Adrenal gland (tissue), 12 donors: ENCODE data around the gene APLP1. TPM values are rescaled to one million over a fixed set of nuclear protein-coding genes. Genes with fewer than 3 reads are reported as not detected.

ENCODE experiments used
- DNase-seq, 7 donors: peaks; one replicate each; pipeline ENCODE4 v3.0.0-alpha.2; 2019 to 2020
- H3K27ac ChIP-seq, 5 donors: fragments of 200-600 bp; sonication (generic) in 4 of 5; 1 replicate in 3 of 5; 2 replicates in 2 of 5; pipeline versions ENCODE4 v1.5.1 to v1.8.0; 2016 to 2020; ENCODE audit warnings: mild to moderate bottlenecking in 1 of 5
- H3K27me3 ChIP-seq: fragments of 200-600 bp; 2 replicates; pipeline ENCODE4 v1.8.0; 2021
- H3K36me3 ChIP-seq, 2 donors: fragments of 200-600 bp; replicated peaks in 1 of 2; 1 replicate in 1 of 2; 2 replicates in 1 of 2; pipeline versions ENCODE4 v1.5.1 to v1.8.0; 2018 to 2022
- H3K4me1 ChIP-seq, 2 donors: fragments of 200-600 bp; replicated peaks in 1 of 2; 1 replicate in 1 of 2; 2 replicates in 1 of 2; pipeline versions ENCODE4 v1.5.1 to v1.8.0; 2018 to 2021
- H3K4me3 ChIP-seq, 4 donors: fragments of 200-600 bp; sonication (generic) in 3 of 4; one replicate each; pipeline ENCODE4 v1.5.1; 2016 to 2018
- H3K9me3 ChIP-seq, 3 donors: fragments of 200-600 bp; sonication (generic) in 1 of 3; replicated peaks in 1 of 3; 1 replicate in 2 of 3; 2 replicates in 1 of 3; pipeline versions ENCODE4 v1.5.1 to v1.8.0; 2016 to 2021
- CTCF ChIP-seq, 6 experiments: fragments of 450-650 bp in 4 of 6; fragments of 200-600 bp in 2 of 6; sonication (generic) in 1 of 6; IDR thresholded peaks; 1 replicate in 5 of 6; 2 replicates in 1 of 6; pipeline versions ENCODE4 v1.5.1 to v1.8.0; 2016 to 2021; ENCODE audit warnings: antibody characterized with exemption in 6 of 6, mild to moderate bottlenecking in 2 of 6, moderate library complexity in 1 of 6
- POLR2A ChIP-seq, 2 donors: fragments of 450-650 bp; IDR thresholded peaks; one replicate each; pipeline ENCODE4 v1.6.1; 2017; ENCODE audit warnings: antibody characterized with exemption in 2 of 2, mild to moderate bottlenecking in 2 of 2, moderate library complexity in 1 of 2
- WGBS, 4 donors: extraction: QIAGEN DNeasy Blood & Tissue Kit in 2 of 4; methylation state at CpG; one replicate each; pipeline versions ENCODE4 v1.1.5 to v1.1.7; 2013 to 2017; 5-methylcytosine and 5-hydroxymethylcytosine counted together
- intact Hi-C, 2 donors: fragments of 100-400 bp; cut with DNase I; formaldehyde crosslinking; loops; one replicate each; pipeline versions ENCODE4 v1.14.1 to v1.15.0; 2022 to 2023
- polyA plus RNA-seq, 3 donors: library from polyadenylated mRNA; stranded (reverse); fragments of 200-250 nt in 2 of 3; fragments of 350-450 nt in 1 of 3; fragmentation: Illumina TruSeq in 1 of 3; extraction: RNeasy Lipid Tissue Mini Kit (QIAGEN cat#74804) in 1 of 3; gene quantifications; one replicate each; pipeline ENCODE4 v1.2.3, GENCODE V29; 2013 to 2014
- total RNA-seq, 9 donors: library from RNA; depleted of rRNA in 4 of 9; stranded (reverse); fragments of >200 nt in 4 of 9; fragments of 120-200 nt in 1 of 9; fragmentation: NEBNext Ultra II Directional in 1 of 9; extraction: Animal tissue kit (Norgen Biotek cat#: 25700) in 1 of 9; gene quantifications; one replicate each; pipeline versions ENCODE4 v1.1.0 to v1.2.4, GENCODE V29; 2013 to 2023
- donor health status: healthy with polysubstance abuse.
- donor health status: Bipolar disorder and iron deficiency.
- donor health status: DM: yes; HTN: yes; CAD: no.
- donor health status: DM: no; HTN: no; CAD: no.
- donor health status: DM: no; HTN: no; CAD: no.
- donor health status: DM: yes; HTN: yes; CAD: no.

Gene APLP1
- total and polyA plus RNA-seq, 12 donors = 1.0 to 278 (median 31.0) TPM

DNA sequence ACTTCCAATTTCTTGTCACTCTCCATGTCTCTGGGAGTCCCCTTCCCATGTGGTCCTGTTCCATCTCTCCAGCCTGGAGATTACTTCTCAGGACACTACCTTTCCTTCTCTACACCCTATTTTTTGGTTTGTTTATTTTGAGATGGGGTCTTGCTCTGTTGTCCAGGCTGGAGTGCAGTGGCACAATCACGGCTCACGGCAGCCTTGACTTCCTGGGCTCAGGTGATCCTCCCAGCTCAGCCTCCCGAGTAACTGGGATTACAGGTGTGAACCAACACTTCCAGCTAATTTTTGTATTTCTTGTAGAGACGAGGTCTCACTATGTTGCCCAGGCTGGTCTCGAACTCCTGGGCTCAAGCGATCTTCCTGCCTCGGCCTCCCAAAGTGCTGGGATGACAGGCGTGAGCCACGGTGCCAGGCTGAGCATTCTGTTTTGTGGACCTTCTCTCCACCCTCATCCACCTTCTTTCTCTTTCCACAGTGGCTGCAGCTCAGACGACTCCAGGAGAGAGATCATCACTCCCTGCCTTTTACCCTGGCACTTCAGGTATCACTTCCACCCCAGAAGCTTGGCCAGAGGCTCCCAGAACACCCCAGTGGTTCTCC is 34.6 kb downstream of the APLP1 start:
- TF ChIP-seq CTCF (IDR thresholded peaks at IDR 0.05) (no peak), POLR2A (IDR thresholded peaks at IDR 0.05) (no peak)
- H3K4me1 ChIP-seq = peaks cover 6 to 13% of the 10 kb centered on the region in 2 donors
- no peaks in the 10 kb centered on the region for H3K27me3 ChIP-seq
- 53 to 68% (median 62%) methylated on average over 10 of the region's 10 CpGs for WGBS, 4 donors
- no peak for DNase-seq
- H3K36me3 ChIP-seq = no peaks in the 10 kb centered on the region
- peak overlapping the region in 2 of 5 donors; percentile 60 to 82 for H3K27ac ChIP-seq
- intact Hi-C loops = no loop called here
- peak overlapping the region in 1 of 4 donors; percentile 17 for H3K4me3 ChIP-seq
- no peaks in the 10 kb centered on the region for H3K9me3 ChIP-seq

DNA sequence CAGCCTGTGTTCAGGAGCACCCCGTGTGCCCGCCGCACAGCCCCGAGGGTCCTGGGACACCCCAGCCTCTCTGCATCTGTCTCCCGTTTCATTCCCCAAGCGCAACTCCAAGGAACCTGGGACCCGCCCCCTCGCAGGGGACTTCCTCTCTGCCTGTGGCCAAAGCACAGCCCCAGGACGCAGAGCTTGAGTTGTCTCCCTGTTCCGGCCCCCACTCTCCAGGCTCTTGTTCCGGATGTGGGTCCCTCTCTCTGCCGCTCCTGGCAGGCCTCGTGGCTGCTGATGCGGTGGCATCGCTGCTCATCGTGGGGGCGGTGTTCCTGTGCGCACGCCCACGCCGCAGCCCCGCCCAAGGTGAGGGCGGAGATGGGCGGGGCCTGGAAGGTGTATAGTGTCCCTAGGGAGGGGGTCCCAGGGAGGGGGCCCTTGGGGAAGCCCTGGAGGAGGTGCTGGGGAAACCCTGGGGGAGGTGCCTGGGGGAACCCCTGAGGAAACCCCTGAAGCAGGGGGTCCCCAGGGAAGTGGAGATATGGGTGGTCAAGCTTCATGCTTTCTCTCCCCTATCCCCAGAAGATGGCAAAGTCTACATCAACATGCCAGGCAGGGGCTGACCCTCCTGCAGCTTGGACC is 35.3 kb downstream of the APLP1 start:
- Histone ChIP-seq H3K4me3 (peak overlapping the region in 1 of 4 donors; percentile 4), H3K9me3 (no peaks in the 10 kb centered on the region), H3K27ac (peak overlapping the region in 3 of 5 donors; percentile 5 to 82 (median 60)), H3K36me3 (no peaks in the 10 kb centered on the region), H3K27me3 (no peaks in the 10 kb centered on the region), H3K4me1 (peaks cover under 1 to 7% of the 10 kb centered on the region in 2 donors)
- intact Hi-C loops = no loop called here
- peak; percentile 51 to 88 (median 75) for DNase-seq
- TF ChIP-seq POLR2A (IDR thresholded peaks at IDR 0.05) (no peak), CTCF (IDR thresholded peaks at IDR 0.05) (no peak)
- 3 to 4% (median 3%) methylated on average over 5 to 24 of the region's 24 CpGs for WGBS, 4 donors

DNA sequence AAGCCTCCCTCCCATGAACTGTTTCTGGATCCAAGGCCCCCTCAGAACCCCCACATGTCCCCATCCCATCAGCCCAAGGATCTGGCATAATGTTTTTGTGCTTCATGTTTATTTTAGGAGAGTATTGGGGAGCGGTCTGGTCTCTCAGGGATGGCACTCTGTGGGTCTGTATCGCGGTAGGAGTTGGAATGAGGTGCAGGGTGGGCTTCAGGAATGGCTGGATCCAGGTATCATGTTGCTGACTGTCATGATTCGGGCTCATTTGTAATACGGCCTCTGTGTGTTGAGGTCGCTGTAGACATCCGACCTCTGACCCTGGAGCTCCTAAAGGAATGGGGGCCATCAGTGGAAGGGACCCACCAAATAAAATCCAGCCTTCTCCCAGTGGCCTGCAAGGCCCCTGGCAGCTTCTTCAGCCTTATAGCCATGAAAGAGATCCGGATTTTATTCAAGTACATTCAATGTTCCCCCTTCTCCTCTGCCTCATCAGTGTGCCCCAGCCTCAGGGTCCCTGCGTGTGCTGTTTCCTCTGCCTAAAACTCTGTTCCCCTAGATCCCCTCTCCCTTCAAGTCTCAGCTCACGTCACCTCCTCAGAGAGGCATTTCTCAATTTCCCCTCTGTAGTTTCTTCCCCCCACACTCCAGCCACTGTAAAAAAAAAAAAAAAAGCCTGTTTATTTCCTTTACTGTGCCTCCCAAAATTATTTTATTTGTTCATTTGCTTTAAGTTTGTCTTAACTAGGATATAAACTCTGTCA is 36.1 kb downstream of the APLP1 start:
- intact Hi-C loops = no loop called here
- H3K4me3 ChIP-seq = no peak overlapping the region
- no peaks in the 10 kb centered on the region for H3K9me3 ChIP-seq
- 74 to 85% (median 76%) methylated on average over 8 to 10 of the region's 10 CpGs for WGBS, 4 donors
- TF ChIP-seq CTCF (IDR thresholded peaks at IDR 0.05) (no peak), POLR2A (IDR thresholded peaks at IDR 0.05) (no peak)
- H3K27me3 ChIP-seq = no peaks in the 10 kb centered on the region
- peaks cover 0 to 7% of the 10 kb centered on the region in 2 donors for H3K4me1 ChIP-seq
- no peaks in the 10 kb centered on the region for H3K36me3 ChIP-seq
- peak overlapping the region in 3 of 5 donors; percentile 45 to 82 (median 60) for H3K27ac ChIP-seq
- peak in 1 of 7 donors; percentile 25 for DNase-seq

- TF ChIP-seq CTCF (IDR thresholded peaks at IDR 0.05) = no peak
- TF ChIP-seq POLR2A (IDR thresholded peaks at IDR 0.05) = no peak
- Histone ChIP-seq H3K4me1 (peaks cover 0 to 7% of the 10 kb centered on the region in 2 donors), H3K4me3 (no peak overlapping the region), H3K9me3 (no peaks in the 10 kb centered on the region), H3K36me3 (no peaks in the 10 kb centered on the region), H3K27ac (peak overlapping the region in 3 of 5 donors; percentile 32 to 82 (median 45)), H3K27me3 (no peaks in the 10 kb centered on the region)
- intact Hi-C loops = no loop called here
- DNase-seq = no peak
- 70 to 76% (median 74%) methylated on average over 6 of the region's 6 CpGs for WGBS, 4 donors
Observed at GRCh38 chr19:35905178-35905727, 36.9 kb downstream of the APLP1 start.
